MM.1S (cell line): ENCODE results near the gene TSHZ2.

Experiments
- DNase-seq: peaks from one replicate; pipeline ENCODE4 v3.0.0-alpha.2; 2015
- H2AFZ ChIP-seq: fragments of 300-600 bp; sonication (generic); 2 replicates; pipeline ENCODE4 v1.6.0; 2016; ENCODE audit warnings: antibody characterized with exemption, low read length
- H3F3A ChIP-seq: fragments of 300-600 bp; sonication (generic); 2 replicates; pipeline ENCODE4 v1.6.1; 2016; ENCODE audit warnings: mild to moderate bottlenecking, antibody characterized with exemption, low read length, moderate library complexity, mixed read lengths; ENCODE audit not compliant: insufficient read depth
- H3K27ac ChIP-seq: fragments of 300-600 bp; sonication (generic); 2 replicates; pipeline ENCODE4 v1.5.1; 2016; ENCODE audit warnings: mild to moderate bottlenecking, low read length
- H3K27me3 ChIP-seq: fragments of 300-600 bp; sonication (generic); replicated peaks from 2 replicates; pipeline ENCODE4 v1.6.0; 2016; ENCODE audit warnings: low read length; ENCODE audit not compliant: insufficient read depth
- H3K36me3 ChIP-seq: fragments of 300-600 bp; sonication (generic); replicated peaks from 2 replicates; pipeline ENCODE4 v1.6.1; 2016; ENCODE audit warnings: mild to moderate bottlenecking, low read length, mixed read lengths; ENCODE audit not compliant: insufficient read depth
- H3K4me1 ChIP-seq: fragments of 300-600 bp; sonication (generic); 2 replicates; pipeline ENCODE4 v1.6.1; 2016; ENCODE audit warnings: low read length, mixed read lengths
- H3K4me2 ChIP-seq: fragments of 300-600 bp; sonication (generic); 2 replicates; pipeline ENCODE4 v1.6.0; 2016; ENCODE audit warnings: low read depth, low read length
- H3K4me3 ChIP-seq: fragments of 300-600 bp; sonication (generic); 2 replicates; pipeline ENCODE4 v1.5.1; 2016; ENCODE audit warnings: low read length, mixed read lengths
- H3K79me2 ChIP-seq: fragments of 300-600 bp; sonication (generic); 2 replicates; pipeline ENCODE4 v1.6.1; 2016; ENCODE audit warnings: mixed run types, low read length, mixed read lengths
- H3K9ac ChIP-seq: fragments of 300-600 bp; sonication (generic); 2 replicates; pipeline ENCODE4 v1.6.1; 2016; ENCODE audit warnings: low read length, mixed read lengths
- H3K9me2 ChIP-seq: fragments of 300-600 bp; sonication (generic); replicated peaks from 2 replicates; pipeline ENCODE4 v1.6.1; 2016; ENCODE audit warnings: mild to moderate bottlenecking, low read length, mixed read lengths; ENCODE audit not compliant: insufficient read depth
- H3K9me3 ChIP-seq: fragments of 300-600 bp; sonication (generic); replicated peaks from 2 replicates; pipeline ENCODE4 v1.6.1; 2016; ENCODE audit warnings: mild to moderate bottlenecking, low read length, mixed read lengths; ENCODE audit not compliant: insufficient read depth
- H4K20me1 ChIP-seq: fragments of 300-600 bp; sonication (generic); 2 replicates; pipeline ENCODE4 v1.6.1; 2016; ENCODE audit warnings: mild to moderate bottlenecking, low read length, moderate library complexity, mixed read lengths; ENCODE audit not compliant: insufficient read depth
- EZH2 ChIP-seq: fragments of 300-600 bp; sonication (generic); optimal IDR thresholded peaks from 2 replicates; pipeline ENCODE3; 2017; ENCODE audit warnings: low read depth, mild to moderate bottlenecking, antibody characterized with exemption, low read length, mixed read lengths
- EZH2phosphoT487 ChIP-seq: fragments of 300-600 bp; sonication (generic); IDR thresholded peaks from 2 replicates; pipeline ENCODE4 v1.6.1; 2018; ENCODE audit warnings: antibody characterized with exemption, low read length
- TF ChIP-seq, protein P1 (sequence below): fragments of 300-600 bp; sonication (generic); IDR thresholded peaks from 2 replicates; pipeline ENCODE4 v1.5.1; 2016; ENCODE audit warnings: antibody characterized with exemption, low read length, mixed read lengths

Gene TSHZ2

DNA sequence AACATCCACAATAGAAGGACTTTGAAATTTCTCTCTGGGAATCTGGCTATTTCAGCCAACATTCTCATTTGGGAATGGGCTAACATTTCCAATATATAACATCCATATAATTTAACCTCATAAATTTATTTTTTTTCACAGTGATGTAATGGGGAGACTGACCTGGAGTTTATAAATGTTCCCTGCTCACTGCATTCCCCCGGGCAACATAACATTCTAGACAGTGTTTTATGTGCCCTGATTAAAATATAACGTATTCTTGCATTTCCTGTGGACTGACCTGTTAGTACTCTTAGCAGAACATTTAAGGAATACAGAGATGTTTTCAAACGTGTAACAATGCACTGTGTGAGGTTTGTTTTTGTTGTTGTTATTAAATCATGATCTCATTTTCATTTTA lies 20.9 kb downstream of the TSHZ2 start:
- Histone ChIP-seq H3K9ac (no peak overlapping the region), H3K9me3 (no peaks in the 10 kb centered on the region), H4K20me1 (no peaks in the 10 kb centered on the region), H3K27me3 (no peaks in the 10 kb centered on the region), H3K9me2 (no peaks in the 10 kb centered on the region), H2AFZ (no peak overlapping the region), H3K79me2 (no peaks in the 10 kb centered on the region), H3K4me2 (no peak overlapping the region), H3K4me1 (no peaks in the 10 kb centered on the region), H3F3A (no peaks in the 10 kb centered on the region), H3K27ac (no peak overlapping the region), H3K36me3 (no peaks in the 10 kb centered on the region), H3K4me3 (no peak overlapping the region)
- no peak for TF ChIP-seq EZH2phosphoT487
- TF ChIP-seq EZH2: no peak
- TF ChIP-seq, protein P1, sequence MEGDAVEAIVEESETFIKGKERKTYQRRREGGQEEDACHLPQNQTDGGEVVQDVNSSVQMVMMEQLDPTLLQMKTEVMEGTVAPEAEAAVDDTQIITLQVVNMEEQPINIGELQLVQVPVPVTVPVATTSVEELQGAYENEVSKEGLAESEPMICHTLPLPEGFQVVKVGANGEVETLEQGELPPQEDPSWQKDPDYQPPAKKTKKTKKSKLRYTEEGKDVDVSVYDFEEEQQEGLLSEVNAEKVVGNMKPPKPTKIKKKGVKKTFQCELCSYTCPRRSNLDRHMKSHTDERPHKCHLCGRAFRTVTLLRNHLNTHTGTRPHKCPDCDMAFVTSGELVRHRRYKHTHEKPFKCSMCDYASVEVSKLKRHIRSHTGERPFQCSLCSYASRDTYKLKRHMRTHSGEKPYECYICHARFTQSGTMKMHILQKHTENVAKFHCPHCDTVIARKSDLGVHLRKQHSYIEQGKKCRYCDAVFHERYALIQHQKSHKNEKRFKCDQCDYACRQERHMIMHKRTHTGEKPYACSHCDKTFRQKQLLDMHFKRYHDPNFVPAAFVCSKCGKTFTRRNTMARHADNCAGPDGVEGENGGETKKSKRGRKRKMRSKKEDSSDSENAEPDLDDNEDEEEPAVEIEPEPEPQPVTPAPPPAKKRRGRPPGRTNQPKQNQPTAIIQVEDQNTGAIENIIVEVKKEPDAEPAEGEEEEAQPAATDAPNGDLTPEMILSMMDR: no peak
- no peak for DNase-seq

DNA sequence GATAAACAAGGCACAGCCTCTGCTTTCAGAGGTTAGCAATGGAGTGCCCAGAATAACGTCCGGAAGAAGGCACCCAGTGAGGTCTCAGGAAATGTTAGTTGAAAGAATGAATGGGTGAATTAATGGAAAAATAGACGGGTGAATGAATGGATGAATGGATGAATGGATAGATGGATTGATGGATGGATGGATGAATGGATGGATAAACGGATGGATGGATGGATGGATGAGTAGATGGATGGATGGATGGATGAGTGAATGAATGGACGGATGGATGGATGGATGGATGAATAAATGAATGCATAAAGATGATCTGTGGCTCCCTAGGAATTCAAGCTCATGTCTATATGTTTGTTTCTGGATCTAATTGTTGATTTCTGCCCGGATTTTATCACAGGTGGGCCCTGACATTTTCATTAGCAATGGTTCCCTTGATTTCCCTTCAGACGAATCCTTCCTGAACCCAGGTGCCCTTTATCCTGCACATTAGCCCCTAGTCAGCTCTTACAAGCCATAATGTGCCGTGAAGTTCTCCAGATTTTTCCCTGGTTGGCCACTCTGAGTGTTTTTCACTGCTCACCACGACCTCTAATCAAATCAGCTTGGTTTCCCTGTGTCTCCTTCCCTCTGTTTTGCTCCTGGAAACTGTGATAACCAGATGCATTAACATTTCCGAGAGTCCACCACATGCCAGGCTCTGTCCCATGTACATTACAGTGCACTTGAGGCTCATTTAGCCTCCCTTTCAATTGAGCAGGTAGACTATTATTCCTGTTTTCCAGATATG lies 22.2 kb downstream of the TSHZ2 start:
- Histone ChIP-seq H3K9me3 (no peaks in the 10 kb centered on the region), H3K36me3 (no peaks in the 10 kb centered on the region), H3K9ac (no peak overlapping the region), H3K4me1 (no peaks in the 10 kb centered on the region), H3K27ac (no peak overlapping the region), H3K9me2 (no peaks in the 10 kb centered on the region), H2AFZ (no peak overlapping the region), H4K20me1 (no peaks in the 10 kb centered on the region), H3K27me3 (no peaks in the 10 kb centered on the region), H3K79me2 (no peaks in the 10 kb centered on the region), H3K4me3 (no peak overlapping the region), H3F3A (no peaks in the 10 kb centered on the region), H3K4me2 (no peak overlapping the region)
- TF ChIP-seq, protein P1: no peak
- no peak for TF ChIP-seq EZH2
- TF ChIP-seq EZH2phosphoT487: no peak
- no peak for DNase-seq

DNA sequence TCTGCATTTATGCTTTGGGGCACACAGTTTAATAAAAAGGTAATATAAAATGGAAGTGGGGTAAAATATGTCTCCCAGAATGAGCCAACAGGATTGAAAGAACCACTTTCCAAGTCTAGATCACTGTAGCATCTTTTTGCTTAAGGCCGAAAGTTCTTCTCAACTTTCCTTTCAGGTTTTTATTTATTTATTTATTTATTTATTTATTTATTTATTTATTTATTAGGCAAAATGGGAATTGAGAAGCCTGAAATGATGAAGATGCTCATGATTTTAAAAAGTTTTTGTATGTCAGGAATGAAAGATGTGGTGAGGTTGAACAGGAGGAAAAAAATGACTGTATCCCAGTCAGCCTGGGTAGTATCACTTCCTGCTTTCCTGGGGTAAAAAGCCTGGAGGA lies 24.0 kb downstream of the TSHZ2 start:
- DNase-seq: no peak
- Histone ChIP-seq H3K4me2 (no peak overlapping the region), H3K27ac (no peak overlapping the region), H3F3A (peaks cover 9% of the 10 kb centered on the region), H3K36me3 (no peaks in the 10 kb centered on the region), H3K4me1 (peaks cover 10% of the 10 kb centered on the region), H3K79me2 (no peaks in the 10 kb centered on the region), H3K9me3 (no peaks in the 10 kb centered on the region), H4K20me1 (no peaks in the 10 kb centered on the region), H2AFZ (no peak overlapping the region), H3K27me3 (no peaks in the 10 kb centered on the region), H3K9ac (no peak overlapping the region), H3K9me2 (no peaks in the 10 kb centered on the region), H3K4me3 (no peak overlapping the region)
- TF ChIP-seq EZH2: no peak
- no peak for TF ChIP-seq EZH2phosphoT487
- TF ChIP-seq, protein P1: no peak
